GM23248 (cell line): Measurements from ENCODE around the gene PGLYRP3.

Source experiments
- EZH2 ChIP-seq: fragments of 200-600 bp; sonication (generic); IDR thresholded peaks from 2 replicates; pipeline ENCODE4 v1.6.1; 2018; ENCODE audit warnings: antibody characterized with exemption, mild to moderate bottlenecking; ENCODE audit not compliant: insufficient read depth, poor library complexity, severe bottlenecking
- EZH2phosphoT487 ChIP-seq: fragments of 200-600 bp; sonication (generic); IDR thresholded peaks from 2 replicates; pipeline ENCODE4 v1.6.1; 2018; ENCODE audit warnings: antibody characterized with exemption, moderate library complexity, mild to moderate bottlenecking, low read depth; ENCODE audit not compliant: insufficient read depth

DNA sequence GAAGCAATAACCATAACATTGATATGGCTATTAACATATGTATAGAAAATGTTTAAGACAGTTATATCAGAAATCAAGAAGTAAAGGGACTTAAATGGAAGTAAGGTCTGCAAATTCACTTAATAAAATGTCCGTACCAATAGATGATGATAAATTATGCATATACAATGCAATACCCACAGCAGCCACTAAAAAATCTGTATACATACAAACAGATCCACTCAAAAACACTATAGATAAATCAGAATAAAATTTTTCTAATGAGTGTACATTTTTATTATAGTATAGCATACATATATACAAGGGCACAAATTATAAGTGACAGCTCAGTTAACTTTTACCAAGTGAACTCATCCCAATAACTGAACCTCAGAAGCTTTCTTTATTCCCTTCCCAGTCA is 47.3 kb downstream of the PGLYRP3 start:
- no peak for TF ChIP-seq EZH2phosphoT487
- no peak for TF ChIP-seq EZH2
